AG10803 (cell line): ENCODE results near the gene KANK4.
A peak's percentile ranks its signal among the peaks of the same experiment; 100 is the strongest.

ENCODE experiments used
- DNase-seq: peaks from one replicate; pipeline ENCODE4 v3.0.0; 2010; ENCODE audit warnings: low read depth
- H3K4me3 ChIP-seq: 2 replicates; pipeline ENCODE4 v1.5.1; 2011; ENCODE audit warnings: mild to moderate bottlenecking, low read length, control low read depth
- CTCF ChIP-seq: conservative IDR thresholded peaks from 2 replicates; pipeline ENCODE4 v1.5.1; 2011; ENCODE audit warnings: mild to moderate bottlenecking, low read length, control low read depth, inconsistent platforms

Gene KANK4

DNA sequence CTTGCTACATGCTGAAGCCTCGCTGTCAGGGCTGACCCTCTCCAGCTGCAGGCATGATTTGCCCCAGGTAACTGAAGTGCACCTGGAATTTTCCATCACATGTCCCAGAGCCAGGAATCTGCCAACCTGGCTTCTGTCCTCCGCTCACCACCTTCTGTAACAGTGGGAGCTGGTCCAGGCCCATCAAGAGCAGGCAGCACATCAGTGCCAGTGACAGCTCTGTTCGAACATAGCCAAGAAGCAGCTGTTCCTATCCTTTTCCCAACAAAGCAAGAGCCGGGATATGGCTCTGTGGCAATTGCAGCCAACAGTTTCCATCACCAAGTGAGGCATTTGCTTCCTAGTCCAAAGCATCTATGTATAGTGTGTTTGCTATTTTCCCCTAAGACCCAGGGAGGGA is 42.2 kb upstream of the KANK4 start:
- no peak for TF ChIP-seq CTCF
- no peak overlapping the region for H3K4me3 ChIP-seq
- DNase-seq: no peak

DNA sequence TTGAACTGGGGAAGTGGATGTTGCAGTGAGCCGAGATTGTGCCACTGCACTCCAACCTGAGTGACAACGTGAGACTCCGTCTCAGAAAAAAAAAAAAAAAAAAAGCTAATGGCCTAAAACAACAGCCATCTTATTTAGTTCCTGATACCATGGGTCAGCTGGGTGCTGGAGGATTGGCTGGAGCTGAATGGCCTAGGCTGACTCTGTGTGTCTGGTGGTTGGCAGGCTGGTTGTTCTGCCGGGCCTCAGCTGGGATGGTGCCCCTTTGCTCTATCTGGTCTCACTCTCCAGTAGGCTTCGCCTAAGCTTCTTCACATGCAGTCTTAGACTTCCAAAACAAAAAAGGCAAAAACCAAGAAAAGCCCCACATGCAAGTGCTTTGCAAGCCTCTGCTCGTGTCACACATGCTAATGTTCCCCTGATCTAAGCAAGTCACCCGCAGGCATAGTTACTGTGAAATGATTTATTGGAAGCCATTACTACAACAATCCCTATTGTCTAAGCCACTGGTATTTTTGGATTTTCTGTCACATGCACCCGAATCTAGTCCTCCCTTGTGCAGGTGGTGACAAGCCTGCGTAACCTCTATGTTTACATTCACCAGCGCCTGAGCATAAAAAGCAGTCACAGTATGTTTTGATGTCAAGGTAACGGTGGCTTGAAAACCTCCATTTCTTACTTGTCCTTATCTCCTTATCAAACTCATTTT is 39.6 kb upstream of the KANK4 start:
- TF ChIP-seq CTCF: no peak
- H3K4me3 ChIP-seq: no peak overlapping the region
- DNase-seq: no peak

DNA sequence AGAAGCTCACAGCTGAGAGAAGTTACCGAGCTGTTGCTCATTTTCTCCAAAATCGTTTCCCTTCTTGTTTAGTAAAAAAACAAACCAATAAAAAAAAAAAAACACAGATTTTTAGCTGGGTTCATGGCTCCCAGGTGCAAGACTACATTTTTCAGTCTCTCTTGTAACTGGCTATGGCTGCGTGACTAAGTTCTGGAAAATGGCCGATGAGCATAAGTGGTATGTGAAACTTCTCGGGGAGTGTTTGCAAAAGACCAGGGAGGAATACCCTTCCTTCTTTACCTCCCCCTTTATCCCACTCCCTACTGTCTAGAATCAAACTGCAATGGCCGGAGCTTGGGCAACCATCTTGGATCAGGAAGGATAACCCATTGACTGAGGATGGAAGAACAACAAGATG is 38.7 kb upstream of the KANK4 start:
- H3K4me3 ChIP-seq: no peak overlapping the region
- no peak for TF ChIP-seq CTCF
- no peak for DNase-seq

DNA sequence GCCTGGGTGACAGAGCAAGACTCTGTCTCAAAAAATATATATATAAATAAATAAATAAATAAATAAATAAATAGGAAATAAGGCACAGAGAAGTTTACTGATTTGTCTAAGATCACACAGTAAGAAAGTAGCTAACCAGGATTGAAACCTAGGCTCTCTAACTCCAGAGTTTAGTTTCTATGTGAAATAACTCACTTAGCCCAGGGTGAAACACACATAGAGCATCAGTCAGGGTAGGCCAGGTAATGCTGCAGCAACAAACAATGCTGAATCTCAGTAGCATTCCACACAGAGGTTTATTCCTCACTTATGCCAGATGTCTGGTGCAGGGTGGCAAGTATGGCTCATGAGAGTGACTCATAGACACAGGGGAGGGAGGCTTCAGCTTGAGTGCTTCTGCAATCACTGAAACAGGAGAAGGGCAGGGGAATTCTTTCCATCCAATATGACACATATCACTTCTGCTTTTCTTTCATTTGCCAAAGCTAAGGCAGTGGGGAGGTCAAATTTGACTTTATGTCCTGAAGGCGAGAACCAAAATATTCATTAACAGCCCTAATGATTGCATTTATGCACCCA is 37.1 kb upstream of the KANK4 start:
- DNase-seq: peak; percentile 73
- no peak overlapping the region for H3K4me3 ChIP-seq
- no peak for TF ChIP-seq CTCF

GRCh38 chr1:62355095-62355494 is 35.9 kb upstream of the KANK4 start:
- TF ChIP-seq CTCF: no peak
- DNase-seq: no peak

GRCh38 chr1:62353853-62354252 is 34.6 kb upstream of the KANK4 start:
- no peak for DNase-seq
- TF ChIP-seq CTCF: no peak
- H3K4me3 ChIP-seq: no peak overlapping the region

More at GRCh38 chr1:62355095-62355494, 35.9 kb upstream of the KANK4 start:
- H3K4me3 ChIP-seq: no peak overlapping the region

- H3K4me3 ChIP-seq: no peak overlapping the region
- no peak for DNase-seq
- TF ChIP-seq CTCF: no peak
Measured at GRCh38 chr1:62352387-62352786, 33.2 kb upstream of the KANK4 start.
